ENCODE data around the gene MAD2L1BP.

- TF ChIP-seq CTCF (IDR thresholded peaks at IDR 0.05) (no peak), POLR2A (IDR thresholded peaks at IDR 0.05) (no peak)
Measured at GRCh38 chr6:43687437-43688347, 52.1 kb downstream of the MAD2L1BP start, which contains the start of gene MRPS18A.
